HepG2 (cell line): Measurements from ENCODE around the gene DAB2IP. TPM values are rescaled to one million over a fixed set of nuclear protein-coding genes. Genes with fewer than 3 reads are reported as not detected.

Source experiments
- ADNP ChIP-seq: sonication (generic); formaldehyde crosslinking; IDR thresholded peaks from 2 replicates; pipeline ENCODE4 v1.4.0; 2020; ENCODE audit warnings: missing genetic modification reagents
- GATA4 ChIP-seq: sonication (generic); IDR thresholded peaks from 2 replicates; pipeline ENCODE4 v1.6.1; 2016; ENCODE audit warnings: antibody characterized with exemption, low read depth, borderline replicate concordance
- HMG20A ChIP-seq: IDR thresholded peaks from 2 replicates; pipeline ENCODE4 v1.6.1; 2016; ENCODE audit warnings: borderline replicate concordance
- KDM1A ChIP-seq: IDR thresholded peaks from 2 replicates; pipeline ENCODE4 v1.6.1; 2016; ENCODE audit warnings: missing compliant biosample characterization
- RBM39 ChIP-seq: fragments of 200-400 bp; formaldehyde crosslinking; IDR thresholded peaks from one replicate; pipeline ENCODE4 v1.6.1; 2018; ENCODE audit warnings: antibody characterized with exemption, mild to moderate bottlenecking, low read depth, low read length; ENCODE audit not compliant: poor library complexity, severe bottlenecking
- SMAD3 ChIP-seq: sonication (generic); formaldehyde crosslinking; IDR thresholded peaks from 2 replicates; pipeline ENCODE4 v1.4.0; 2020; ENCODE audit warnings: missing genetic modification reagents
- WIZ ChIP-seq: sonication (generic); formaldehyde crosslinking; IDR thresholded peaks from 2 replicates; pipeline ENCODE4 v1.5.1; 2020; ENCODE audit warnings: mild to moderate bottlenecking, missing genetic modification reagents
- ZFP62 ChIP-seq: sonication (generic); formaldehyde crosslinking; IDR thresholded peaks from 2 replicates; pipeline ENCODE4 v1.4.0; 2020; ENCODE audit warnings: missing genetic modification reagents
- ZNF329 ChIP-seq: sonication (generic); formaldehyde crosslinking; IDR thresholded peaks from 2 replicates; pipeline ENCODE4 v1.9.0; 2021; ENCODE audit warnings: low read depth, mild to moderate bottlenecking, missing genetic modification reagents
- ZNF441 ChIP-seq: sonication (generic); formaldehyde crosslinking; IDR thresholded peaks from 2 replicates; pipeline ENCODE4 v1.7.0; 2021; ENCODE audit warnings: missing genetic modification reagents, borderline replicate concordance
- ZNF460 ChIP-seq: sonication (generic); formaldehyde crosslinking; IDR thresholded peaks from 2 replicates; pipeline ENCODE4 v1.5.1; 2020; ENCODE audit warnings: missing genetic modification reagents, mild to moderate bottlenecking, borderline replicate concordance
- ZNF670 ChIP-seq: sonication (generic); formaldehyde crosslinking; IDR thresholded peaks from 2 replicates; pipeline ENCODE4 v1.8.0; 2022; ENCODE audit warnings: mild to moderate bottlenecking, missing genetic modification reagents, borderline replicate concordance
- ZNF850 ChIP-seq: sonication (generic); formaldehyde crosslinking; conservative IDR thresholded peaks from 2 replicates; pipeline ENCODE4 v1.9.0; 2021; ENCODE audit warnings: mild to moderate bottlenecking, missing genetic modification reagents
- polyA plus RNA-seq, 8 experiments: library from polyadenylated mRNA; depleted of rRNA in 3 of 8; stranded (reverse) in 7 of 8; unstranded in 1 of 8; fragments of >200 nt; fragmentation: Illumina TruSeq in 4 of 8; extraction: Trizol in 4 of 8; gene quantifications; 2 replicates each; pipeline versions ENCODE4 v1.2.1 to v1.2.3, GENCODE V29; 2011 to 2016; ENCODE audit warnings: low read depth in 4 of 8, missing spikeins in 1 of 8, mixed read lengths in 1 of 8; ENCODE audit not compliant: insufficient read depth in 1 of 8
- total RNA-seq, 5 experiments: library from RNA; depleted of rRNA; stranded (reverse); fragments of >200 nt; fragmentation: Illumina TruSeq; extraction: Trizol; gene quantifications; 2 replicates each; pipeline ENCODE4 v1.2.3, GENCODE V29; 2016; ENCODE audit warnings: low read depth in 1 of 5
- TF ChIP-seq, protein P1 (sequence below): sonication (generic); formaldehyde crosslinking; IDR thresholded peaks from 2 replicates; pipeline ENCODE4 v1.4.0; 2020; ENCODE audit warnings: missing genetic modification reagents
- TF ChIP-seq, protein P2 (sequence below): sonication (generic); formaldehyde crosslinking; IDR thresholded peaks from 2 replicates; pipeline ENCODE4 v1.9.0; 2021; ENCODE audit warnings: missing genetic modification reagents, borderline replicate concordance
- TF ChIP-seq, protein P3 (sequence below): sonication (generic); formaldehyde crosslinking; IDR thresholded peaks from 2 replicates; pipeline ENCODE4 v1.5.0; 2020; ENCODE audit warnings: mild to moderate bottlenecking, missing genetic modification reagents
- TF ChIP-seq, protein P4 (sequence below): sonication (generic); formaldehyde crosslinking; conservative IDR thresholded peaks from 2 replicates; pipeline ENCODE4 v1.4.0; 2020; ENCODE audit warnings: missing genetic modification reagents

DAB2IP gene
- total and polyA plus RNA-seq, 2 of the 13 experiments (the other 11 are each of a cell fraction or from before 2014, with no cell fraction given): 25.3 to 37.9 TPM

DNA sequence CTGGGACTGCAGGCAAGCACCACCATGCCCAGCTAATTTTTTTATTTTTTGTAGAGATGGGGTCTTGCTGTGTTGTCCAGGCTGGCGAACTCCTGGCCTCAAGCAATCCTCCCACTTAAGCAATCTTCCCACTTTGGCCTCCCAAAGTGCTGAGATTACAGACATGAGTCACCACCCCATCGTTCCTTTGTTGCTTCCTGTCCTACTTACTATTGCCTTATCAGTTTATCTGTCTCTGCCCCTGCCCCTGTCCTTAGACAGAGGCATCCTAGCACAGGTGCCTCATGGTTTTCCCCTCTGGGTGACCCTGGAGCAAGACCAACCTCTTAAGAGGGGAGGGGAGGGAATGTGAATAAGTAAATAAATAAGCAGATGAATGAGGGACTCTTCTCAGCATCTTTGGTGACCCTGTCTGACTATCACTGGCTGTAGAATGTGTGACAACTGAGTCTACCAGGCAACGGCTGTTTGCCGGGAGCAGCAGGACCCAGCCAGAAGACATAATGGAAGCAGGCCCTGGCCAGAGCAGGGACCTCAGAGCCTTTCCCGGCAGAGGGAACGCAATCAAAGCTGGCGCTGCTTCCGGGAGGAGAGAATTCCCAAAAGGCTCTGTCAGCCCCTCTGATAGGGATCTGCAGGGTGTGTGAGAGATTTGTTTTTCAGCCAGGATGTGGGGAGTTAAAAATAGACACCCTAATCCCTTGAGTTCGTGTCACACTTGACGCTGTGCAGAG is 43.8 kb upstream of the DAB2IP start (continued):
- TF ChIP-seq HMG20A (CRISPR knock-in tag) (peak; percentile 16; the same call in 1 of the 2 replicates), ZFP62 (CRISPR knock-in tag) (no peak), ZNF670 (CRISPR knock-in tag) (no peak), ZNF460 (0 out of 2 replicates have a peak, but pooled peaks have one; percentile 18), ADNP (peak; percentile 29; the same call in 1 of the 2 replicates), ZNF441 (CRISPR knock-in tag) (no peak), SMAD3 (CRISPR knock-in tag) (no peak), ZNF329 (CRISPR knock-in tag) (no peak), RBM39 (no peak), KDM1A (CRISPR knock-in tag) (peak; percentile 34; the same call in 1 of the 2 replicates), ZNF850 (CRISPR knock-in tag) (no peak), GATA4 (no peak), WIZ (CRISPR knock-in tag) (no peak)
- TF ChIP-seq, protein P1, sequence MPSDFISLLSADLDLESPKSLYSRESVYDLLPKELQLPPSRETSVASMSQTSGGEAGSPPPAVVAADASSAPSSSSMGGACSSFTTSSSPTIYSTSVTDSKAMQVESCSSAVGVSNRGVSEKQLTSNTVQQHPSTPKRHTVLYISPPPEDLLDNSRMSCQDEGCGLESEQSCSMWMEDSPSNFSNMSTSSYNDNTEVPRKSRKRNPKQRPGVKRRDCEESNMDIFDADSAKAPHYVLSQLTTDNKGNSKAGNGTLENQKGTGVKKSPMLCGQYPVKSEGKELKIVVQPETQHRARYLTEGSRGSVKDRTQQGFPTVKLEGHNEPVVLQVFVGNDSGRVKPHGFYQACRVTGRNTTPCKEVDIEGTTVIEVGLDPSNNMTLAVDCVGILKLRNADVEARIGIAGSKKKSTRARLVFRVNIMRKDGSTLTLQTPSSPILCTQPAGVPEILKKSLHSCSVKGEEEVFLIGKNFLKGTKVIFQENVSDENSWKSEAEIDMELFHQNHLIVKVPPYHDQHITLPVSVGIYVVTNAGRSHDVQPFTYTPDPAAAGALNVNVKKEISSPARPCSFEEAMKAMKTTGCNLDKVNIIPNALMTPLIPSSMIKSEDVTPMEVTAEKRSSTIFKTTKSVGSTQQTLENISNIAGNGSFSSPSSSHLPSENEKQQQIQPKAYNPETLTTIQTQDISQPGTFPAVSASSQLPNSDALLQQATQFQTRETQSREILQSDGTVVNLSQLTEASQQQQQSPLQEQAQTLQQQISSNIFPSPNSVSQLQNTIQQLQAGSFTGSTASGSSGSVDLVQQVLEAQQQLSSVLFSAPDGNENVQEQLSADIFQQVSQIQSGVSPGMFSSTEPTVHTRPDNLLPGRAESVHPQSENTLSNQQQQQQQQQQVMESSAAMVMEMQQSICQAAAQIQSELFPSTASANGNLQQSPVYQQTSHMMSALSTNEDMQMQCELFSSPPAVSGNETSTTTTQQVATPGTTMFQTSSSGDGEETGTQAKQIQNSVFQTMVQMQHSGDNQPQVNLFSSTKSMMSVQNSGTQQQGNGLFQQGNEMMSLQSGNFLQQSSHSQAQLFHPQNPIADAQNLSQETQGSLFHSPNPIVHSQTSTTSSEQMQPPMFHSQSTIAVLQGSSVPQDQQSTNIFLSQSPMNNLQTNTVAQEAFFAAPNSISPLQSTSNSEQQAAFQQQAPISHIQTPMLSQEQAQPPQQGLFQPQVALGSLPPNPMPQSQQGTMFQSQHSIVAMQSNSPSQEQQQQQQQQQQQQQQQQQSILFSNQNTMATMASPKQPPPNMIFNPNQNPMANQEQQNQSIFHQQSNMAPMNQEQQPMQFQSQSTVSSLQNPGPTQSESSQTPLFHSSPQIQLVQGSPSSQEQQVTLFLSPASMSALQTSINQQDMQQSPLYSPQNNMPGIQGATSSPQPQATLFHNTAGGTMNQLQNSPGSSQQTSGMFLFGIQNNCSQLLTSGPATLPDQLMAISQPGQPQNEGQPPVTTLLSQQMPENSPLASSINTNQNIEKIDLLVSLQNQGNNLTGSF (CRISPR knock-in tag): no peak
- TF ChIP-seq, protein P2, sequence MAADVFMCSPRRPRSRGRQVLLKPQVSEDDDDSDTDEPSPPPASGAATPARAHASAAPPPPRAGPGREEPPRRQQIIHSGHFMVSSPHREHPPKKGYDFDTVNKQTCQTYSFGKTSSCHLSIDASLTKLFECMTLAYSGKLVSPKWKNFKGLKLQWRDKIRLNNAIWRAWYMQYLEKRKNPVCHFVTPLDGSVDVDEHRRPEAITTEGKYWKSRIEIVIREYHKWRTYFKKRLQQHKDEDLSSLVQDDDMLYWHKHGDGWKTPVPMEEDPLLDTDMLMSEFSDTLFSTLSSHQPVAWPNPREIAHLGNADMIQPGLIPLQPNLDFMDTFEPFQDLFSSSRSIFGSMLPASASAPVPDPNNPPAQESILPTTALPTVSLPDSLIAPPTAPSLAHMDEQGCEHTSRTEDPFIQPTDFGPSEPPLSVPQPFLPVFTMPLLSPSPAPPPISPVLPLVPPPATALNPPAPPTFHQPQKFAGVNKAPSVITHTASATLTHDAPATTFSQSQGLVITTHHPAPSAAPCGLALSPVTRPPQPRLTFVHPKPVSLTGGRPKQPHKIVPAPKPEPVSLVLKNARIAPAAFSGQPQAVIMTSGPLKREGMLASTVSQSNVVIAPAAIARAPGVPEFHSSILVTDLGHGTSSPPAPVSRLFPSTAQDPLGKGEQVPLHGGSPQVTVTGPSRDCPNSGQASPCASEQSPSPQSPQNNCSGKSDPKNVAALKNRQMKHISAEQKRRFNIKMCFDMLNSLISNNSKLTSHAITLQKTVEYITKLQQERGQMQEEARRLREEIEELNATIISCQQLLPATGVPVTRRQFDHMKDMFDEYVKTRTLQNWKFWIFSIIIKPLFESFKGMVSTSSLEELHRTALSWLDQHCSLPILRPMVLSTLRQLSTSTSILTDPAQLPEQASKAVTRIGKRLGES: no peak
- TF ChIP-seq, protein P3, sequence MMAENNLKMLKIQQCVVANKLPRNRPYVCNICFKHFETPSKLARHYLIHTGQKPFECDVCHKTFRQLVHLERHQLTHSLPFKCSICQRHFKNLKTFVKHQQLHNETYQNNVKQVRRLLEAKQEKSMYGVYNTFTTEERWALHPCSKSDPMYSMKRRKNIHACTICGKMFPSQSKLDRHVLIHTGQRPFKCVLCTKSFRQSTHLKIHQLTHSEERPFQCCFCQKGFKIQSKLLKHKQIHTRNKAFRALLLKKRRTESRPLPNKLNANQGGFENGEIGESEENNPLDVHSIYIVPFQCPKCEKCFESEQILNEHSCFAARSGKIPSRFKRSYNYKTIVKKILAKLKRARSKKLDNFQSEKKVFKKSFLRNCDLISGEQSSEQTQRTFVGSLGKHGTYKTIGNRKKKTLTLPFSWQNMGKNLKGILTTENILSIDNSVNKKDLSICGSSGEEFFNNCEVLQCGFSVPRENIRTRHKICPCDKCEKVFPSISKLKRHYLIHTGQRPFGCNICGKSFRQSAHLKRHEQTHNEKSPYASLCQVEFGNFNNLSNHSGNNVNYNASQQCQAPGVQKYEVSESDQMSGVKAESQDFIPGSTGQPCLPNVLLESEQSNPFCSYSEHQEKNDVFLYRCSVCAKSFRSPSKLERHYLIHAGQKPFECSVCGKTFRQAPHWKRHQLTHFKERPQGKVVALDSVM (CRISPR knock-in tag): 0 out of 2 replicates have a peak, but pooled peaks have one; percentile 44
- TF ChIP-seq, protein P4, sequence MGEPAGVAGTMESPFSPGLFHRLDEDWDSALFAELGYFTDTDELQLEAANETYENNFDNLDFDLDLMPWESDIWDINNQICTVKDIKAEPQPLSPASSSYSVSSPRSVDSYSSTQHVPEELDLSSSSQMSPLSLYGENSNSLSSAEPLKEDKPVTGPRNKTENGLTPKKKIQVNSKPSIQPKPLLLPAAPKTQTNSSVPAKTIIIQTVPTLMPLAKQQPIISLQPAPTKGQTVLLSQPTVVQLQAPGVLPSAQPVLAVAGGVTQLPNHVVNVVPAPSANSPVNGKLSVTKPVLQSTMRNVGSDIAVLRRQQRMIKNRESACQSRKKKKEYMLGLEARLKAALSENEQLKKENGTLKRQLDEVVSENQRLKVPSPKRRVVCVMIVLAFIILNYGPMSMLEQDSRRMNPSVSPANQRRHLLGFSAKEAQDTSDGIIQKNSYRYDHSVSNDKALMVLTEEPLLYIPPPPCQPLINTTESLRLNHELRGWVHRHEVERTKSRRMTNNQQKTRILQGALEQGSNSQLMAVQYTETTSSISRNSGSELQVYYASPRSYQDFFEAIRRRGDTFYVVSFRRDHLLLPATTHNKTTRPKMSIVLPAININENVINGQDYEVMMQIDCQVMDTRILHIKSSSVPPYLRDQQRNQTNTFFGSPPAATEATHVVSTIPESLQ (CRISPR knock-in tag): no peak
